WTC11 (cell line): ENCODE results near the gene P3H4. TPM values are rescaled to one million over a fixed set of nuclear protein-coding genes. Genes with fewer than 3 reads are reported as not detected.

Experiments used
- ATAC-seq: fragments of 200-7000 bp; cut with Tn5 transposase; 2 replicates; pipeline ENCODE4 v1.10.0; 2021; ENCODE audit warnings: mild to moderate bottlenecking, moderate library complexity
- CTCF ChIA-PET: fragments of 300-600 bp; sonication (Branson Sonifier 250); formaldehyde crosslinking; loops from one replicate; lab custom pipeline; 2021; ENCODE audit warnings: antibody characterized with exemption; lab: Charles Lee
- POLR2A ChIA-PET: fragments of 350-600 bp; sonication (Branson Sonifier 250); formaldehyde crosslinking; loops from one replicate; lab custom pipeline; 2021; ENCODE audit warnings: antibody characterized with exemption; lab: Charles Lee
- DNase-seq: peaks from one replicate; pipeline ENCODE4 v3.0.0; 2021; ENCODE audit warnings: low spot score
- H3K27ac Mint-ChIP-seq: 2 replicates; pipeline ENCODE4 v1.8.0; 2021; ENCODE audit warnings: mixed read lengths
- H3K27me3 Mint-ChIP-seq: 2 replicates; pipeline ENCODE4 v1.8.0; 2021; ENCODE audit warnings: low read depth, mild to moderate bottlenecking, moderate library complexity, mixed read lengths
- H3K36me3 Mint-ChIP-seq: 2 replicates; pipeline ENCODE4 v1.8.0; 2021; ENCODE audit warnings: mixed read lengths
- H3K4me1 Mint-ChIP-seq: 2 replicates; pipeline ENCODE4 v1.8.0; 2022; ENCODE audit warnings: mixed read lengths
- H3K4me3 Mint-ChIP-seq: 2 replicates; pipeline ENCODE4 v1.8.0; 2021; ENCODE audit warnings: mild to moderate bottlenecking, moderate library complexity, mixed read lengths
- H3K9me3 Mint-ChIP-seq: 2 replicates; pipeline ENCODE4 v1.8.0; 2021; ENCODE audit warnings: mixed read lengths
- ELF4 ChIP-seq: sonication (generic); formaldehyde crosslinking; IDR thresholded peaks from 2 replicates; pipeline ENCODE4 v1.8.1; 2022; ENCODE audit warnings: low read depth, mild to moderate bottlenecking, moderate library complexity, missing genetic modification reagents
- FOXJ3 ChIP-seq: sonication (generic); formaldehyde crosslinking; IDR thresholded peaks from 2 replicates; pipeline ENCODE4 v1.9.0; 2021; ENCODE audit warnings: missing genetic modification reagents, mild to moderate bottlenecking, borderline replicate concordance
- GRHL2 ChIP-seq: fragments of 250-450 bp; sonication (Bioruptor Pico); IDR thresholded peaks from 2 replicates; pipeline ENCODE4 v1.8.0; 2022; ENCODE audit warnings: mild to moderate bottlenecking, moderate library complexity; ENCODE audit not compliant: insufficient replicate concordance, severe bottlenecking
- KAT7 ChIP-seq: sonication (generic); formaldehyde crosslinking; IDR thresholded peaks from 2 replicates; pipeline ENCODE4 v1.8.1; 2023; ENCODE audit warnings: missing genetic modification reagents, mild to moderate bottlenecking, borderline replicate concordance
- MXD4 ChIP-seq: fragments of 250-450 bp; sonication (Bioruptor Pico); IDR thresholded peaks from 2 replicates; pipeline ENCODE4 v1.8.0; 2021; ENCODE audit warnings: mild to moderate bottlenecking, moderate library complexity, borderline replicate concordance
- NFE2L1 ChIP-seq: sonication (generic); formaldehyde crosslinking; IDR thresholded peaks from 2 replicates; pipeline ENCODE4 v1.8.1; 2023; ENCODE audit warnings: missing genetic modification reagents
- NR2C2 ChIP-seq: sonication (generic); formaldehyde crosslinking; IDR thresholded peaks from 2 replicates; pipeline ENCODE4 v1.8.0; 2022; ENCODE audit warnings: mild to moderate bottlenecking, missing genetic modification reagents
- RELA ChIP-seq: sonication (generic); formaldehyde crosslinking; IDR thresholded peaks from 2 replicates; pipeline ENCODE4 v1.8.1; 2022; ENCODE audit warnings: missing genetic modification reagents, mild to moderate bottlenecking, borderline replicate concordance
- SMAD3 ChIP-seq: sonication (generic); formaldehyde crosslinking; IDR thresholded peaks from 2 replicates; pipeline ENCODE4 v1.8.0; 2022; ENCODE audit warnings: missing genetic modification reagents, mild to moderate bottlenecking, borderline replicate concordance
- TP53 ChIP-seq: sonication (generic); formaldehyde crosslinking; IDR thresholded peaks from 2 replicates; pipeline ENCODE4 v1.8.1; 2023; ENCODE audit warnings: mild to moderate bottlenecking, missing genetic modification reagents
- ZNF121 ChIP-seq: sonication (generic); formaldehyde crosslinking; IDR thresholded peaks from 2 replicates; pipeline ENCODE4 v1.8.0; 2023; ENCODE audit warnings: missing genetic modification reagents
- ZNF232 ChIP-seq: sonication (generic); formaldehyde crosslinking; IDR thresholded peaks from 2 replicates; pipeline ENCODE4 v1.8.0; 2022; ENCODE audit warnings: mild to moderate bottlenecking, missing genetic modification reagents
- ZNF416 ChIP-seq: fragments of 250-450 bp; sonication (Bioruptor Pico); IDR thresholded peaks from 2 replicates; pipeline ENCODE4 v1.9.0; 2021; ENCODE audit warnings: mild to moderate bottlenecking, inconsistent platforms
- ZNF423 ChIP-seq: fragments of 250-450 bp; sonication (Bioruptor Pico); IDR thresholded peaks from 2 replicates; pipeline ENCODE4 v2.1.2; 2022; ENCODE audit warnings: mild to moderate bottlenecking, moderate library complexity
- total RNA-seq: library from RNA; stranded (reverse); gene quantifications from 3 replicates; pipeline ENCODE4 v1.2.3, GENCODE V29; 2021
- TF ChIP-seq, protein P1 (sequence below): sonication (generic); formaldehyde crosslinking; IDR thresholded peaks from 2 replicates; pipeline ENCODE4 v1.8.0; 2022; ENCODE audit warnings: mild to moderate bottlenecking, missing genetic modification reagents
- TF ChIP-seq, protein P2 (sequence below): sonication (generic); formaldehyde crosslinking; IDR thresholded peaks from 2 replicates; pipeline ENCODE4 v1.8.1; 2022; ENCODE audit warnings: low read depth, mild to moderate bottlenecking, moderate library complexity, missing genetic modification reagents, borderline replicate concordance
- TF ChIP-seq, protein P3 (sequence below): sonication (generic); formaldehyde crosslinking; IDR thresholded peaks from 2 replicates; pipeline ENCODE4 v1.8.1; 2023; ENCODE audit warnings: mild to moderate bottlenecking, moderate library complexity, missing genetic modification reagents
- TF ChIP-seq, protein P4 (sequence below): sonication (generic); formaldehyde crosslinking; conservative IDR thresholded peaks from 2 replicates; pipeline ENCODE4 v1.8.1; 2022; ENCODE audit warnings: mild to moderate bottlenecking, missing genetic modification reagents
- TF ChIP-seq, protein P5 (sequence below): fragments of 200-600 bp; IDR thresholded peaks from 2 replicates; pipeline ENCODE4 v1.8.0; 2022; ENCODE audit warnings: antibody characterized with exemption

P3H4 gene
- total RNA-seq, 1 experiment from 2014 or later, result 32.1 TPM

DNA sequence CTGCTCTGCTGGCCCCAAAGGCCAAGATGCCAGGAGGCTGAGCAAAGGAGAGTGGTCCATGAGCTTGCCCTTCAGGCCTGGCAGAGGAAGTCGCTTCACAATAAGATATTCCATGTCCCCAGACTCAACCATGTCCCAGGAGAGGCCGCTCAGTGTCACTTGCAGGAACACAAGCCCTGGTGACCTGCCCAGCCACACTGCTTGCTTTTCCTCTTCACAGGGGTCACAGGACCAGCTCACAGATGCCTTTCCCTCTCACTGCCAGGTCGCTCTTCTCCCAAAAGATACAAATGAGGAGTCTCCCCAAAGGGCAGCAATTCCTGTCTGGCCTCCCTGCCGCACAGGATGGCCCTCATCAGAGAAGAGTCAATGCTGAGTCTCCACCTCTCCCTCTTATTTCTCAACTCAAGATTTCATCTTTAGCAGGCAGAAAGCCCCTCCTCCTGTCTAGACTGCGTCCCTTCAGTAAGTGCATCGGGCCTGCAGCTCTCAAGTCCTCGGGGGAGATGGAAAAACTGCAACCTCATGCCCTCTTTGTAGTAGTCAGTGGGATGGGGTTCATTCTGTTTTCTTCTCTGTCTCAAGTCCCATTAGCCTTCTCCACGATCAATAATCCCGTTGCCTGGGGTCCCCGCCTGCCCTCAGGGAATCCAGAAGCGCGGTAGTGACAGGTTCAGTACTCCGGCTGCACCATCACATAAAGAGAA, 30.2 kb downstream of the P3H4 start:
- DNase-seq (no peak), ATAC-seq (no peak)
- Mint-ChIP-seq H3K4me3 (peak overlapping the region; percentile 18; the same call in 1 of the 2 replicates), H3K27me3 (no peaks in the 10 kb centered on the region), H3K27ac (peak overlapping the region; percentile 88), H3K4me1 (peaks cover 48% of the 10 kb centered on the region), H3K36me3 (no peaks in the 10 kb centered on the region; the same call in 1 of the 2 replicates), H3K9me3 (no peaks in the 10 kb centered on the region)
- ChIA-PET CTCF (interaction anchor here (0.7 to 1.3 kb wide), 3 partner anchors 8 to 69 kb away, joined by 4 read pairs; no protein-coding TSS in a partner anchor), POLR2A (interaction anchor here (0.7 to 1.4 kb wide), 3 partner anchors 8 to 37 kb away, joined by 3 to 5 read pairs (median 4); no protein-coding TSS in a partner anchor)
- TF ChIP-seq, protein P1, sequence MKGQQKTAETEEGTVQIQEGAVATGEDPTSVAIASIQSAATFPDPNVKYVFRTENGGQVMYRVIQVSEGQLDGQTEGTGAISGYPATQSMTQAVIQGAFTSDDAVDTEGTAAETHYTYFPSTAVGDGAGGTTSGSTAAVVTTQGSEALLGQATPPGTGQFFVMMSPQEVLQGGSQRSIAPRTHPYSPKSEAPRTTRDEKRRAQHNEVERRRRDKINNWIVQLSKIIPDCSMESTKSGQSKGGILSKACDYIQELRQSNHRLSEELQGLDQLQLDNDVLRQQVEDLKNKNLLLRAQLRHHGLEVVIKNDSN (CRISPR knock-in tag), result no peak
- TF ChIP-seq MXD4 (CRISPR knock-in tag) (no peak), TP53 (CRISPR knock-in tag) (no peak), FOXJ3 (no peak), ZNF416 (CRISPR knock-in tag) (no peak), ZNF232 (CRISPR knock-in tag) (no peak), NFE2L1 (no peak), SMAD3 (no peak), RELA (CRISPR knock-in tag) (no peak), NR2C2 (CRISPR knock-in tag) (no peak), GRHL2 (no peak), ZNF121 (CRISPR knock-in tag) (no peak), ELF4 (CRISPR knock-in tag) (no peak)
- TF ChIP-seq, protein P2, sequence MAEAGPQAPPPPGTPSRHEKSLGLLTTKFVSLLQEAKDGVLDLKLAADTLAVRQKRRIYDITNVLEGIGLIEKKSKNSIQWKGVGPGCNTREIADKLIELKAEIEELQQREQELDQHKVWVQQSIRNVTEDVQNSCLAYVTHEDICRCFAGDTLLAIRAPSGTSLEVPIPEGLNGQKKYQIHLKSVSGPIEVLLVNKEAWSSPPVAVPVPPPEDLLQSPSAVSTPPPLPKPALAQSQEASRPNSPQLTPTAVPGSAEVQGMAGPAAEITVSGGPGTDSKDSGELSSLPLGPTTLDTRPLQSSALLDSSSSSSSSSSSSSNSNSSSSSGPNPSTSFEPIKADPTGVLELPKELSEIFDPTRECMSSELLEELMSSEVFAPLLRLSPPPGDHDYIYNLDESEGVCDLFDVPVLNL (CRISPR knock-in tag), result no peak
- TF ChIP-seq, protein P3, sequence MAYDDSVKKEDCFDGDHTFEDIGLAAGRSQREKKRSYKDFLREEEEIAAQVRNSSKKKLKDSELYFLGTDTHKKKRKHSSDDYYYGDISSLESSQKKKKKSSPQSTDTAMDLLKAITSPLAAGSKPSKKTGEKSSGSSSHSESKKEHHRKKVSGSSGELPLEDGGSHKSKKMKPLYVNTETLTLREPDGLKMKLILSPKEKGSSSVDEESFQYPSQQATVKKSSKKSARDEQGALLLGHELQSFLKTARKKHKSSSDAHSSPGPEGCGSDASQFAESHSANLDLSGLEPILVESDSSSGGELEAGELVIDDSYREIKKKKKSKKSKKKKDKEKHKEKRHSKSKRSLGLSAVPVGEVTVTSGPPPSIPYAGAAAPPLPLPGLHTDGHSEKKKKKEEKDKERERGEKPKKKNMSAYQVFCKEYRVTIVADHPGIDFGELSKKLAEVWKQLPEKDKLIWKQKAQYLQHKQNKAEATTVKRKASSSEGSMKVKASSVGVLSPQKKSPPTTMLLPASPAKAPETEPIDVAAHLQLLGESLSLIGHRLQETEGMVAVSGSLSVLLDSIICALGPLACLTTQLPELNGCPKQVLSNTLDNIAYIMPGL (CRISPR knock-in tag), result no peak
- TF ChIP-seq, protein P4, sequence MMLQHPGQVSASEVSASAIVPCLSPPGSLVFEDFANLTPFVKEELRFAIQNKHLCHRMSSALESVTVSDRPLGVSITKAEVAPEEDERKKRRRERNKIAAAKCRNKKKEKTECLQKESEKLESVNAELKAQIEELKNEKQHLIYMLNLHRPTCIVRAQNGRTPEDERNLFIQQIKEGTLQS, result no peak

DNA sequence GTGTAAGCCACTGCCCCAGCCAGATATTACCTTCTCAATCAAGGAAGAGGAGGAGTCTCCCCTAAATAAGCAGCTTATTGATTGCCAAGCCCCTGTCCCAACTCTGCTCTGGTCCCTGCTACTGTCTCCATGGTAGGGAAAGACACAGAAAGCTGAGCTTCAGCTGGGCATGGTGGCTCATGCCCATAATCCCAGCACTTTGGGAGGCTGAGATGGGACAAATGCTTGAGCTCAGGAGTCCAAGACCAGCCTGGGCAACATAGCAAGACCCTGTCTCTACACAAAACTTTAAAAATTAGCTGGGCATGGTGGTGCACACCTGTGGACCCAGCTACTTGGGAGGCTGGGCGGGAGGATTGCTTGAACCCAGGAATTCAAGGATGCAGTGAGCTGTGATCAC, 31.8 kb downstream of the P3H4 start:
- no peak for TF ChIP-seq KAT7
- TF ChIP-seq ZNF121 (CRISPR knock-in tag), result peak; percentile 74
- Mint-ChIP-seq H3K4me1 (peaks cover 63% of the 10 kb centered on the region), H3K27ac (no peak overlapping the region), H3K27me3 (no peaks in the 10 kb centered on the region), H3K9me3 (no peaks in the 10 kb centered on the region), H3K4me3 (no peak overlapping the region), H3K36me3 (no peaks in the 10 kb centered on the region; the same call in 1 of the 2 replicates)
- no peak for ATAC-seq
- DNase-seq, result no peak
- ChIA-PET CTCF (no interaction called here), POLR2A (no interaction called here)

DNA sequence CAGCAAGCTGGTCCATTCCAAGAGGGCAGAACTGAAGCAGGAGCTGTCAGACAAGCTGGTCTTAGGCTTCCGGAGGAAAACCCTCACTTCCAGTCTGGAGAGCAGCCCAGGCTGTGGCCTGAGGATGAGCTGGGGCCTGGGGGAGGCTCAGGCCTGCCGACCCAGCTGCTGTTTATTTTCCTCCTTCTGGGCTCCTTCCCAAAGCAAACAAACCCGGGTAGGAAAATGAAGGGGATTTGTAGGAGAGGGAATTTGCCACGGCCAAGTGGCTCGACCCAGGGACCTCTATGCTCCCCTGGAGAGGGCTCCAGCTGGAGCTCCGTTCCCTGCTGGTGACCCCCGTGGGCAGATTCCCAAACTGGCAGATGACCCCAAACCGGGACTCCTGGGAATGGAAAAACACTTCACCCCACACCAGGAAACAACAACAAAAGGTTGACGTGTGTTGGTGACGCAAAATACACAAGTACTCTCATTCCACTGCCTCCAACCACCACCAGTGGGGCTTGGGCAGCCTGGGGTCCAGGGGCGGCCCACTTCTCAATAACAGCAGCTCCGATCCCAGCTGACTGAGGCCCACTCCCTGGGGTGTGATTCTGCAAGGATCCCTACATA, 34.1 kb downstream of the P3H4 start:
- DNase-seq (no peak), ATAC-seq (no peak)
- H3K36me3 Mint-ChIP-seq, result no peaks in the 10 kb centered on the region; the same call in 1 of the 2 replicates
- CTCF ChIA-PET, result interaction anchor here (0.8 to 7.1 kb wide), 11 partner anchors 8 to 249 kb away, joined by 3 to 135 read pairs (median 4); partner anchors contain the start of genes JUP and P3H4
- H3K4me3 Mint-ChIP-seq, result no peak overlapping the region
- H3K27me3 Mint-ChIP-seq, result no peaks in the 10 kb centered on the region
- H3K9me3 Mint-ChIP-seq, result no peaks in the 10 kb centered on the region
- peaks cover 64% of the 10 kb centered on the region for H3K4me1 Mint-ChIP-seq
- peak; percentile 71 for TF ChIP-seq ZNF423
- TF ChIP-seq, protein P5, sequence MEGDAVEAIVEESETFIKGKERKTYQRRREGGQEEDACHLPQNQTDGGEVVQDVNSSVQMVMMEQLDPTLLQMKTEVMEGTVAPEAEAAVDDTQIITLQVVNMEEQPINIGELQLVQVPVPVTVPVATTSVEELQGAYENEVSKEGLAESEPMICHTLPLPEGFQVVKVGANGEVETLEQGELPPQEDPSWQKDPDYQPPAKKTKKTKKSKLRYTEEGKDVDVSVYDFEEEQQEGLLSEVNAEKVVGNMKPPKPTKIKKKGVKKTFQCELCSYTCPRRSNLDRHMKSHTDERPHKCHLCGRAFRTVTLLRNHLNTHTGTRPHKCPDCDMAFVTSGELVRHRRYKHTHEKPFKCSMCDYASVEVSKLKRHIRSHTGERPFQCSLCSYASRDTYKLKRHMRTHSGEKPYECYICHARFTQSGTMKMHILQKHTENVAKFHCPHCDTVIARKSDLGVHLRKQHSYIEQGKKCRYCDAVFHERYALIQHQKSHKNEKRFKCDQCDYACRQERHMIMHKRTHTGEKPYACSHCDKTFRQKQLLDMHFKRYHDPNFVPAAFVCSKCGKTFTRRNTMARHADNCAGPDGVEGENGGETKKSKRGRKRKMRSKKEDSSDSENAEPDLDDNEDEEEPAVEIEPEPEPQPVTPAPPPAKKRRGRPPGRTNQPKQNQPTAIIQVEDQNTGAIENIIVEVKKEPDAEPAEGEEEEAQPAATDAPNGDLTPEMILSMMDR, result no peak
- TF ChIP-seq, all 79 proteins: peak for 1
- H3K27ac Mint-ChIP-seq, result peak overlapping the region; percentile 70; the same call in 1 of the 2 replicates
- POLR2A ChIA-PET, result interaction anchor here (0.7 to 3.0 kb wide), 5 partner anchors 8 to 106 kb away, joined by 3 to 29 read pairs (median 3); partner anchors contain the start of gene JUP
